K562 (cell line): Measurements from ENCODE around the gene BMI1. TPM values are rescaled to one million over a fixed set of nuclear protein-coding genes. Genes with fewer than 3 reads are reported as not detected.
A peak's percentile ranks its signal among the peaks of the same experiment; 100 is the strongest.

ENCODE experiments used
- BCL6 ChIP-seq: fragments of 250-450 bp; sonication (Bioruptor Pico); IDR thresholded peaks from 2 replicates; pipeline ENCODE4 v1.4.0; 2020
- CREB1 ChIP-seq, 2 experiments: sonication (generic) in 1 of 2; formaldehyde crosslinking in 1 of 2; IDR thresholded peaks; 2 replicates each; pipeline versions ENCODE4 v1.6.1 to v1.8.0; 2012 to 2022; ENCODE audit warnings: inconsistent platforms in 1 of 2, mild to moderate bottlenecking in 1 of 2, missing genetic modification reagents in 1 of 2, moderate library complexity in 1 of 2
- DLX4 ChIP-seq: fragments of 250-450 bp; sonication (Bioruptor Pico); IDR thresholded peaks from 2 replicates; pipeline ENCODE4 v1.6.1; 2021; ENCODE audit warnings: mild to moderate bottlenecking
- HMBOX1 ChIP-seq: sonication (generic); IDR thresholded peaks from 2 replicates; pipeline ENCODE4 v1.6.1; 2016
- HNRNPL ChIP-seq: fragments of 200-400 bp; formaldehyde crosslinking; IDR thresholded peaks from 2 replicates; pipeline ENCODE4 v1.6.1; 2017; ENCODE audit warnings: low read depth, mild to moderate bottlenecking, low read length
- PCBP2 ChIP-seq: fragments of 200-400 bp; formaldehyde crosslinking; IDR thresholded peaks from 2 replicates; pipeline ENCODE4 v1.6.1; 2018; ENCODE audit warnings: low read length, low read depth, mild to moderate bottlenecking, moderate library complexity; ENCODE audit not compliant: poor library complexity, severe bottlenecking
- SIX5 ChIP-seq, 2 experiments: IDR thresholded peaks; 2 replicates each; pipeline ENCODE4 v1.6.1; 2011; ENCODE audit warnings: low read length in 2 of 2, borderline replicate concordance in 1 of 2, low read depth in 1 of 2, mild to moderate bottlenecking in 1 of 2, moderate library complexity in 1 of 2; ENCODE audit not compliant: insufficient read depth in 1 of 2
- SRSF3 ChIP-seq: fragments of 200-400 bp; formaldehyde crosslinking; IDR thresholded peaks from 2 replicates; pipeline ENCODE4 v1.6.1; 2016; ENCODE audit warnings: mild to moderate bottlenecking, low read length, moderate library complexity; ENCODE audit not compliant: insufficient read depth
- STAT6 ChIP-seq: sonication (generic); formaldehyde crosslinking; IDR thresholded peaks from 2 replicates; pipeline ENCODE4 v1.8.1; 2023; ENCODE audit warnings: mild to moderate bottlenecking, missing genetic modification reagents
- USF1 ChIP-seq: sonication (generic); formaldehyde crosslinking; IDR thresholded peaks from 2 replicates; pipeline ENCODE4 v1.9.0; 2022; ENCODE audit warnings: mild to moderate bottlenecking, missing genetic modification reagents
- ZNF408 ChIP-seq: fragments of 250-450 bp; sonication (Bioruptor Pico); IDR thresholded peaks from 2 replicates; pipeline ENCODE4 v1.4.0; 2020; ENCODE audit warnings: low read depth, mild to moderate bottlenecking, moderate library complexity
- polyA plus RNA-seq, 8 experiments: library from polyadenylated mRNA; depleted of rRNA in 4 of 8; stranded (reverse) in 5 of 8; unstranded in 3 of 8; fragments of >200 nt; fragmentation: Nextera tagmentation in 2 of 8; fragmentation: Illumina TruSeq in 1 of 8; extraction: Ambion mirVana in 2 of 8; extraction: Trizol in 1 of 8; gene quantifications; 2 replicates each; pipeline versions ENCODE4 v1.2.1 to v1.2.3, GENCODE V29; 2011 to 2014; ENCODE audit warnings: inconsistent platforms in 1 of 8, missing spikeins in 1 of 8
- total RNA-seq, 7 experiments: library from RNA; depleted of rRNA in 6 of 7; stranded (reverse); fragments of >200 nt in 6 of 7; fragmentation: Illumina TruSeq in 2 of 7; extraction: Trizol in 2 of 7; gene quantifications; 2 replicates each; pipeline versions ENCODE4 v1.2.1 to v1.2.3, GENCODE V29; 2011 to 2021; ENCODE audit warnings: low replicate concordance in 1 of 7
- TF ChIP-seq, protein P1 (sequence below): fragments of 450-650 bp; IDR thresholded peaks from 2 replicates; pipeline ENCODE4 v1.6.1; 2016; ENCODE audit warnings: low read depth

BMI1 gene
- total and polyA plus RNA-seq, 9 of the 15 experiments (the other 6 are each of a cell fraction or from before 2014, with no cell fraction given), result 21.4 to 103 (median 70.8) TPM

GRCh38 chr10:22316286-22317075 is 4.4 kb upstream of the BMI1 start, which contains the start of gene COMMD3 (continued):
- no peak for TF ChIP-seq DLX4
- TF ChIP-seq HNRNPL, result no peak
- TF ChIP-seq BCL6 (CRISPR knock-in tag), result no peak
- no peak for TF ChIP-seq STAT6 (CRISPR knock-in tag)
- TF ChIP-seq PCBP2, result no peak
- no peak for TF ChIP-seq SIX5 (IDR thresholded peaks at IDR 0.05; ENCODE audit: borderline replicate concordance in 1 of 2, insufficient read depth in 1 of 2, low read depth in 1 of 2, low read length in 2 of 2)
- no peak for TF ChIP-seq ZNF408 (CRISPR knock-in tag)
- peak; percentile 88 for TF ChIP-seq HMBOX1
- TF ChIP-seq CREB1 (IDR thresholded peaks at IDR 0.05), result no peak; the same call in 1 of the 2 replicates
- peak; percentile 61 for TF ChIP-seq CREB1 (CRISPR knock-in tag; IDR thresholded peaks at IDR 0.05)
- TF ChIP-seq, protein P1, sequence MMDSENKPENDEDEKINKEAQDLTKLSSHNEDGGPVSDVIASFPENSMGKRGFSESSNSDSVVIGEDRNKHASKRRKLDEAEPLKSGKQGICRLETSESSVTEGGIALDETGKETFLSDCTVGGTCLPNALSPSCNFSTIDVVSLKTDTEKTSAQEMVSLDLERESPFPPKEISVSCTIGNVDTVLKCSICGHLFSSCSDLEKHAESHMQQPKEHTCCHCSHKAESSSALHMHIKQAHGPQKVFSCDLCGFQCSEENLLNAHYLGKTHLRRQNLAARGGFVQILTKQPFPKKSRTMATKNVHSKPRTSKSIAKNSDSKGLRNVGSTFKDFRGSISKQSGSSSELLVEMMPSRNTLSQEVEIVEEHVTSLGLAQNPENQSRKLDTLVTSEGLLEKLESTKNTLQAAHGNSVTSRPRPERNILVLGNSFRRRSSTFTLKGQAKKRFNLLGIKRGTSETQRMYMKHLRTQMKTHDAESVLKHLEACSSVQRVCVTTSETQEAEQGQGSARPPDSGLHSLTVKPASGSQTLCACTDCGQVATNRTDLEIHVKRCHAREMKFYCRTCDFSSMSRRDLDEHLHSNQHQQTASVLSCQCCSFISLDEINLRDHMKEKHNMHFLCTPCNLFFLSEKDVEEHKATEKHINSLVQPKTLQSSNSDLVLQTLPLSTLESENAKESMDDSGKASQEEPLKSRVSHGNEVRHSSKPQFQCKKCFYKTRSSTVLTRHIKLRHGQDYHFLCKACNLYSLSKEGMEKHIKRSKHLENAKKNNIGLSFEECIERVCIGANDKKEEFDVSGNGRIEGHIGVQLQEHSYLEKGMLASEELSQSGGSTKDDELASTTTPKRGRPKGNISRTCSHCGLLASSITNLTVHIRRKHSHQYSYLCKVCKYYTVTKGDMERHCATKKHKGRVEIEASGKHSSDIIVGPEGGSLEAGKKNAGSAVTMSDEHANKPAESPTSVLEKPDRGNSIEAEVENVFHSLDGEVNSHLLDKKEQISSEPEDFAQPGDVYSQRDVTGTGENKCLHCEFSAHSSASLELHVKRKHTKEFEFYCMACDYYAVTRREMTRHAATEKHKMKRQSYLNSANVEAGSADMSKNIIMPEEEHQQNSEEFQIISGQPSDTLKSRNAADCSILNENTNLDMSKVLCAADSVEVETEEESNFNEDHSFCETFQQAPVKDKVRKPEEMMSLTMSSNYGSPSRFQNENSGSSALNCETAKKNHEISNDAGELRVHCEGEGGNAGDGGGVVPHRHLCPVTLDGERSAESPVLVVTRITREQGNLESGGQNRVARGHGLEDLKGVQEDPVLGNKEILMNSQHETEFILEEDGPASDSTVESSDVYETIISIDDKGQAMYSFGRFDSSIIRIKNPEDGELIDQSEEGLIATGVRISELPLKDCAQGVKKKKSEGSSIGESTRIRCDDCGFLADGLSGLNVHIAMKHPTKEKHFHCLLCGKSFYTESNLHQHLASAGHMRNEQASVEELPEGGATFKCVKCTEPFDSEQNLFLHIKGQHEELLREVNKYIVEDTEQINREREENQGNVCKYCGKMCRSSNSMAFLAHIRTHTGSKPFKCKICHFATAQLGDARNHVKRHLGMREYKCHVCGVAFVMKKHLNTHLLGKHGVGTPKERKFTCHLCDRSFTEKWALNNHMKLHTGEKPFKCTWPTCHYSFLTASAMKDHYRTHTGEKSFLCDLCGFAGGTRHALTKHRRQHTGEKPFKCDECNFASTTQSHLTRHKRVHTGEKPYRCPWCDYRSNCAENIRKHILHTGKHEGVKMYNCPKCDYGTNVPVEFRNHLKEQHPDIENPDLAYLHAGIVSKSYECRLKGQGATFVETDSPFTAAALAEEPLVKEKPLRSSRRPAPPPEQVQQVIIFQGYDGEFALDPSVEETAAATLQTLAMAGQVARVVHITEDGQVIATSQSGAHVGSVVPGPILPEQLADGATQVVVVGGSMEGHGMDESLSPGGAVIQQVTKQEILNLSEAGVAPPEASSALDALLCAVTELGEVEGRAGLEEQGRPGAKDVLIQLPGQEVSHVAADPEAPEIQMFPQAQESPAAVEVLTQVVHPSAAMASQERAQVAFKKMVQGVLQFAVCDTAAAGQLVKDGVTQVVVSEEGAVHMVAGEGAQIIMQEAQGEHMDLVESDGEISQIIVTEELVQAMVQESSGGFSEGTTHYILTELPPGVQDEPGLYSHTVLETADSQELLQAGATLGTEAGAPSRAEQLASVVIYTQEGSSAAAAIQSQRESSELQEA, result no peak; the same call in 1 of the 2 replicates
- no peak for TF ChIP-seq SRSF3
- TF ChIP-seq USF1, result peak; percentile 89
